Endothelial cell of umbilical vein (primary cell): Measurements from ENCODE around the gene SEMA4A. TPM values are rescaled to one million over a fixed set of nuclear protein-coding genes. Genes with fewer than 3 reads are reported as not detected.

Experiments used
- BruUV-seq: library from RNA; stranded (reverse); fragments of 400-500 nt; replicated peaks from 2 replicates; lab custom pipeline; 2021; lab: Mats Ljungman, UMichigan
- CTCF ChIA-PET: fragments of 300-600, 350-600 bp; sonication (Branson Sonifier 250); formaldehyde crosslinking; loops from one replicate; lab custom pipeline; 2021; ENCODE audit warnings: antibody characterized with exemption, inconsistent platforms; lab: Charles Lee
- POLR2A ChIA-PET: fragments of 300-600, 350-600 bp; sonication (Branson Sonifier 250); formaldehyde crosslinking; loops from one replicate; lab custom pipeline; 2021; ENCODE audit warnings: antibody characterized with exemption, inconsistent platforms; lab: Charles Lee
- DNase-seq: peaks from one replicate; pipeline ENCODE4 v3.0.0-alpha.2; 2011; ENCODE audit warnings: low read depth, low spot score
- FAIRE-seq: peaks from 2 replicates; lab custom pipeline; 2011; peaks lifted over from hg19 to GRCh38; lab: Jason Lieb, UNC
- H2AFZ ChIP-seq: 2 replicates; pipeline ENCODE4 v1.6.0; 2012; ENCODE audit warnings: low read depth, low read length, control low read depth, inconsistent platforms
- H3K27ac ChIP-seq: 2 replicates; pipeline ENCODE4 v1.5.1; 2011; ENCODE audit warnings: low read depth, mild to moderate bottlenecking, control low read depth, low read length, moderate library complexity; ENCODE audit not compliant: insufficient read depth
- H3K27me3 ChIP-seq, 2 experiments: 2 replicates each; pipeline versions ENCODE4 v1.6.0 to v1.6.1; 2011; ENCODE audit warnings: low read length in 2 of 2, mixed read lengths in 1 of 2; ENCODE audit not compliant: control insufficient read depth in 2 of 2, insufficient read depth in 2 of 2
- H3K36me3 ChIP-seq, 2 experiments: 2 replicates in 1 of 2; 3 replicates in 1 of 2; pipeline ENCODE4 v1.5.1; 2011; ENCODE audit warnings: low read length in 2 of 2, mild to moderate bottlenecking in 1 of 2, moderate library complexity in 1 of 2; ENCODE audit not compliant: control insufficient read depth in 2 of 2, insufficient read depth in 2 of 2; ENCODE audit errors: extremely low read depth in 1 of 2
- H3K4me1 ChIP-seq: 3 replicates; pipeline ENCODE4 v1.5.1; 2011; ENCODE audit warnings: mild to moderate bottlenecking, low read length; ENCODE audit not compliant: control insufficient read depth, insufficient read depth; ENCODE audit errors: extremely low read depth
- H3K4me2 ChIP-seq: 2 replicates; pipeline ENCODE4 v1.6.1; 2011; ENCODE audit warnings: low read length, control low read depth, mixed read lengths; ENCODE audit not compliant: insufficient read depth
- H3K4me3 ChIP-seq, 3 experiments: fragments of 200-600 bp in 1 of 3; sonication (generic), shearing (Covaris generic) in 1 of 3; replicated peaks in 1 of 3; 2 replicates each; pipeline ENCODE4 v1.5.1; 2011 to 2016; ENCODE audit warnings: control low read depth in 3 of 3, low read length in 3 of 3, mild to moderate bottlenecking in 2 of 3, inconsistent platforms in 1 of 3, low read depth in 1 of 3, moderate library complexity in 1 of 3; ENCODE audit not compliant: insufficient read depth in 1 of 3
- H3K79me2 ChIP-seq: 2 replicates; pipeline ENCODE4 v1.6.0; 2012; ENCODE audit warnings: low read length, inconsistent platforms; ENCODE audit not compliant: control insufficient read depth, insufficient read depth
- H3K9ac ChIP-seq: replicated peaks from 2 replicates; pipeline ENCODE3; 2011; ENCODE audit warnings: low read length, control low read depth; ENCODE audit not compliant: insufficient read depth; ENCODE audit errors: extremely low read depth
- H3K9me1 ChIP-seq: replicated peaks from 3 replicates; pipeline ENCODE4 v1.6.0; 2011; ENCODE audit warnings: mild to moderate bottlenecking, low read length; ENCODE audit not compliant: control insufficient read depth, insufficient read depth; ENCODE audit errors: extremely low read depth
- H3K9me3 ChIP-seq: replicated peaks from 2 replicates; pipeline ENCODE4 v1.5.1; 2012; ENCODE audit warnings: low read length, inconsistent platforms; ENCODE audit not compliant: control insufficient read depth, insufficient read depth
- H4K20me1 ChIP-seq: replicated peaks from 2 replicates; pipeline ENCODE3; 2011; ENCODE audit warnings: mild to moderate bottlenecking, low read length; ENCODE audit not compliant: control insufficient read depth, insufficient read depth; ENCODE audit errors: extremely low read depth
- CTCF ChIP-seq, 2 donors: IDR thresholded peaks; 1 replicate in 1 of 2; 2 replicates in 1 of 2; pipeline ENCODE4 v1.5.1; 2011; ENCODE audit warnings: low read length in 2 of 2, mild to moderate bottlenecking in 2 of 2, moderate library complexity in 2 of 2, control low read depth in 1 of 2, inconsistent platforms in 1 of 2, low read depth in 1 of 2; ENCODE audit not compliant: insufficient read depth in 1 of 2; ENCODE audit errors: extremely low read depth in 1 of 2
- EZH2 ChIP-seq: IDR thresholded peaks from 2 replicates; pipeline ENCODE4 v1.6.1; 2012; ENCODE audit warnings: borderline replicate concordance, low read depth, mild to moderate bottlenecking, moderate library complexity, low read length, inconsistent platforms; ENCODE audit not compliant: severe bottlenecking
- FOS ChIP-seq: IDR thresholded peaks from 2 replicates; pipeline ENCODE4 v1.6.1; 2011; ENCODE audit warnings: mild to moderate bottlenecking, low read length, moderate library complexity, borderline replicate concordance; ENCODE audit not compliant: insufficient read depth
- GATA2 ChIP-seq: IDR thresholded peaks from 2 replicates; pipeline ENCODE4 v1.7.0; 2011; ENCODE audit warnings: low read depth, mild to moderate bottlenecking, moderate library complexity, mixed read lengths, low read length; ENCODE audit not compliant: insufficient read length, insufficient read depth
- JUN ChIP-seq: IDR thresholded peaks from 2 replicates; pipeline ENCODE4 v1.6.1; 2011; ENCODE audit warnings: borderline replicate concordance, low read depth; ENCODE audit not compliant: insufficient read length, insufficient read depth
- MAX ChIP-seq: IDR thresholded peaks from 2 replicates; pipeline ENCODE4 v1.6.1; 2011; ENCODE audit not compliant: insufficient read depth, insufficient read length
- MYC ChIP-seq: IDR thresholded peaks from one replicate; pipeline ENCODE4 v1.6.1; 2011; ENCODE audit warnings: mild to moderate bottlenecking, low read depth, low read length
- POLR2A ChIP-seq: IDR thresholded peaks from 2 replicates; pipeline ENCODE4 v1.6.1; 2012; ENCODE audit warnings: low read depth, mild to moderate bottlenecking, control low read depth, low read length
- POLR2AphosphoS5 ChIP-seq: IDR thresholded peaks from 2 replicates; pipeline ENCODE4 v1.6.1; 2012; ENCODE audit warnings: low read depth, mild to moderate bottlenecking, control low read depth, low read length, moderate library complexity; ENCODE audit not compliant: insufficient read depth
- dilution Hi-C: fragments of 300-500 bp; cut with MboI; formaldehyde crosslinking; loops from one replicate; pipeline ENCODE4 v1.15.0; 2019; ENCODE audit warnings: low sequenced_read_pairs; ENCODE audit not compliant: extremely low pct_ligation_motif_present
- intact Hi-C: fragments of 100-400 bp; cut with micrococcal nuclease; formaldehyde crosslinking; loops from one replicate; pipeline ENCODE4 v1.10.0; 2022
- polyA plus RNA-seq, 4 experiments: library from polyadenylated mRNA; depleted of rRNA in 3 of 4; stranded (reverse) in 3 of 4; unstranded in 1 of 4; fragments of >200 nt; gene quantifications; 2 replicates each; pipeline versions ENCODE4 v1.2.1 to v1.2.3, GENCODE V29; 2011 to 2012; ENCODE audit warnings: missing spikeins in 1 of 4
- total RNA-seq: library from RNA; stranded (reverse); gene quantifications from 2 replicates; pipeline ENCODE4 v1.2.3, GENCODE V29; 2021

SEMA4A gene
- total and polyA plus RNA-seq, 2 donors (not counting 3 experiments of a cell fraction or from before 2014, with no cell fraction given) = 1.5 to 1.6 TPM

- Histone ChIP-seq H4K20me1 (no peaks in the 10 kb centered on the region), H3K27ac (no peak overlapping the region), H3K36me3 (peaks cover 0 to 15% of the 10 kb centered on the region in 2 experiments), H3K9me3 (no peaks in the 10 kb centered on the region), H3K4me2 (no peak overlapping the region), H3K4me3 (no peak overlapping the region), H2AFZ (no peak overlapping the region), H3K79me2 (peaks cover 6% of the 10 kb centered on the region), H3K27me3 (no peaks in the 10 kb centered on the region), H3K9ac (no peak overlapping the region), H3K4me1 (peaks cover 6% of the 10 kb centered on the region), H3K9me1 (no peaks in the 10 kb centered on the region)
- dilution Hi-C loops (no loop called here), intact Hi-C loops (loop anchor here (5.0 kb wide), 1 partner anchor 109 kb away; no protein-coding TSS in a partner anchor)
- TF ChIP-seq MAX (no peak), CTCF (IDR thresholded peaks at IDR 0.05; ENCODE audit: extremely low read depth in 1 of 2, insufficient read depth in 1 of 2, low read depth in 1 of 2, low read length in 2 of 2) (no peak), EZH2 (no peak), GATA2 (no peak), MYC (no peak), JUN (no peak), POLR2A (no peak), POLR2AphosphoS5 (no peak), FOS (no peak)
- CTCF ChIA-PET = interaction anchor here (0.6 to 1.0 kb wide), 2 partner anchors 14 to 52 kb away, joined by 3 to 5 read pairs; no protein-coding TSS in a partner anchor
- no TSS peak for BruUV-seq
- POLR2A ChIA-PET = interaction anchor here (1.1 kb wide), 1 partner anchor 18 kb away, joined by 3 read pairs; the partner anchor contains the start of gene SLC25A44
- FAIRE-seq (no peak), DNase-seq (no peak)
These were observed 57.9 kb downstream of the SEMA4A start for GRCh38 chr1:156211243-156211642.
